ENCODE measurements around the gene CD36.

The CD36 gene

GRCh38 chr7:80624763-80625162, 13.7 kb upstream of the CD36 start:
- DNase-seq (ENCODE audit: low spot score): no peak

- no peak for DNase-seq (ENCODE audit: low spot score)
Observed at GRCh38 chr7:80629023-80629422, 9.4 kb upstream of the CD36 start.

DNA sequence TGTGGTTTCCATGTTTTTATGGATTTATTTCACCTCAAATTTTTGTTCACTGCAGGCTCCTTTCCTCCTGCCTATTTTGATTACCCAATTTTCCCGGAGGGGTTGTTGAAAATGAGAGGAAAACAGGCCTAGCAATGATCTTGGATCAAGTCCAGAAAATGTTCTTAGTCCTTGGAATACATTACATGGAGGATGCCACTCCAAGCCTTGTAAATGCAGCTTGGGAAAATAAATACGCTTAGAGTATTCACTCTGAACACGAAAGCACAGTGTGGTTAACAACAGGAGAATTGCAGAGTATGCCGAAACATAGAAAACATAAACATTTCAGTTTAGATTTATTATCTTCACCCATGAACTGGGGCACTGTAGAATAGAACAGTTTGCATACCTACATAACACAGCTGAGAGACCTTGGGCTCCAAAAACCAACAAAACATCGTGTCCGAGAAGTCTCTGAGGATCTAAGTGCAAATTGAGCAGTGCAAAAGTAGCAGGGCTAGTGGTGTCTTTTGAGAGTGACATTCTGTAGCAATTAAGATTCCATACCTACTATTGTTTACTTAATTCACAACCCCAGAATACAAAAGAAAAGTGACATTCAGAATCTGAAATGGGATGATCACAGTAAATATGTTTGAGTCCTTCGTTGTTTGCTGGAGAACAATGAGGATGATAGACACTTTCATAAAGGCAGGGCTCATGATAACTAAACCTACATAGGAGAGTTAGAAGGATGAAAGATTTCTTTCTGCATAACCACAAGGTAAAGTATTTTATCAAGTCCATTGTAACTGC, 7.6 kb upstream of the CD36 start:
- no peak for DNase-seq (ENCODE audit: low spot score)

- no peak for DNase-seq (ENCODE audit: low spot score)
Observed at GRCh38 chr7:80631421-80631820, 7.0 kb upstream of the CD36 start.

DNA sequence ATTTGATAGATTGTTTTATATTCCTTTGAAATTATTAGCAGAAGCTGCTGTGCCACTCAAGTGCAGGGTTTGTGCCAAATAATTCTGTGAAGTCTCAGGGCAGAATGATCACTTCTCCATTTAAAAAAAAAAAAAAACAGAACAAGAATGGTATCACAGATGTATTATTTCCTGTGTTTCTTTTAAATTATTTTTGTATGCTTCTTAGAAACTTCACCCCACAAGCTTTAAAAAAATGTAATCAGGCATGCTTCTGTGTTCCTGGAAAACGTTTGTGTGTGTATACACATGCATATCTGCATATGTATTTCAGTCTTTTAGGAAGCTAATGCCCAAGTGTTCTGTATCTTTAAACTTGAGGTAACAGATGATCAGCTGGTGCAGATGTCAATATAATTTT, 6.3 kb upstream of the CD36 start:
- DNase-seq (ENCODE audit: low spot score): no peak

GRCh38 chr7:80632819-80633218, 5.6 kb upstream of the CD36 start:
- no peak for DNase-seq (ENCODE audit: low spot score)

DNA sequence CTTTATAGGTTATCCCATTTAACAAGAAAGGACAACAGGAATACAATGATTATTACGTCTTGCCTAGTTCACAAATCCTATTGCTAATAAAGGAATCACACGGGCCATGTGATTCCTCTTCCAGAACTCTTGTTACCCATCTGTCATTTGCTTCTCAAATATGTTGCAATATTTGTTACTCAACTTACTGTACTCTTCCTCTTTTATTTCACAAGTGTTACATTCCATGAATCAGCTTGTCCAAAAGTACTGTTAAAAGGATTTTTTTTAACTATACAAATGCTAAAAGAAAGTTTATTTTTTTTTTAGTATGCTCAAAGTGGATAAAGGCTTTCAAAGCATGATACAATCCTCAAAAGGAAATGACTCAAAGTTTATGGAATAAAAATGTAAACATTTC, 3.9 kb upstream of the CD36 start:
- no peak for DNase-seq (ENCODE audit: low spot score)

DNA sequence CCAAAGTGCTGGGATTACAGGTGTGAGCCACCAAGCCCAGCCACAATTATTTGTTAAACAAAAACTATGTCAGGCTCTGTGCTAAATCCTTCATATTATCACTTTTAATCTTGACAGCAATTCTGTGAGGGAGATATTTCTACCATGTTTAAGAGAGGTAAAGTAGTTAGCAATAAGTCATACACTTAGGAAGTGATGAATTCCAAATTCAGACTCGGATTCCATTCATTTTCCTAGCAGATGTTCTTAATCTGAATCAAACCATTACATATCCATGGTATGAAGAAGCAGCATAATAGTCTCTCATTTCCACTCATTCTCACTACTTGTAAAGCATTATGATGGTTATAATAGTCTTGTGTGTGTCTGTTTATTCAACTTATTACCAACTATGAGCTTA, 2.9 kb upstream of the CD36 start:
- DNase-seq (ENCODE audit: low spot score): no peak

DNA sequence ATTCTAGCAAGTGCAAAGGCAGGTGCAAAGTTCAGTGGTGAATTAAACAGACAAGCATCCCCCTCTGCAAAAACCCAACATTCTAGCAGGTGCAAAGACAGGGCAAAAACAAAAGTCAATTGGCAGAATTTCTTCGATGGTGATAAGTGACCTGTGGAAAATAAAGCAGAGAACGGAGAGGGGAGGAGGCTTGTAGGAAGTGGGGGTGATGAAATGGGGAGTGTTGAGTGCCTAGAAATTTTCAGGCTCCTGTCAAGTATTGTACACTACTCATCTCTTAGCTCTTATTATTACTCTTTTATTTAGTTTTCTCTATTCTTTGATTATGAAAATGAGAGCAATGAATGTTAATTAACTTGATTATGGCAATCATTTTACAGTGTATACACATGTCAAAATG, 2.4 kb upstream of the CD36 start:
- no peak for DNase-seq (ENCODE audit: low spot score)

DNA sequence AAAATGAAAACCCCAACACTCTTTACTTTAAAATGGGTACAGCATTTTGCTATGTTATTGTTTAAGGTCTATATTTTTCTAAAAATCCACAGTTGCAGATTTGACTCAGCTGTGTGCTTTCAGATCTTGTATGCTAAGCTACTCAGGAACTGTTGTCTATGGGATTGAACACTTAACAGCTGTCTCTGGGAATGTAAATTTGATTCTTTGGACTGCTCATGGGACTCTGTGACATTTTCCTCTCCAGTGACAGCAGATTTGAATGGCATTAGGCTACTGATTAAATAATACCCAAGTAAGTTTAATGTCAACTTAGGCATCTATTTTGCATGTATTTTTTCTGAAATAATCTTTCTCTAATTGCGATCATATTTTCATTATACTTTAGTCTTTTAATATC, 1.7 kb upstream of the CD36 start:
- no peak for DNase-seq (ENCODE audit: low spot score)

GRCh38 chr7:80637454-80637853, 988 bp upstream of the CD36 start:
- no peak for DNase-seq (ENCODE audit: low spot score)

DNA sequence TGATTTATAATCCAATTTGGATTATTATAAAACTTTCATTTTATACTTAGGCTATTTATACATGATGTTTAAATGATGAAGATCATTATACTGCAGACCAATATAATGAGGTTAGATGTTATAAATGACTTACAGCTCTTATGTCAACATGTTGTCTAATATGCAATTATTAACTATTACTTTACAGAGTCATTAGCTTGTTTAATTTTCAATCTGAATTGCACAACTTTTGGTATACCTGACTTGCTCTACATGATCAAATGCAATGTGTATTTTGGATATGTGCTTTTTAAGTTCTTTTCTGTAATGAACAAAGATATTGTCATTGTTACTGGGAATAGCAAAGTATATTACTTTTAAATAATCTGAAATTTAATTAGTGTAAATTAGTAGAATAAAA, 569 bp downstream of the CD36 start:
- DNase-seq (ENCODE audit: low spot score): no peak

DNA sequence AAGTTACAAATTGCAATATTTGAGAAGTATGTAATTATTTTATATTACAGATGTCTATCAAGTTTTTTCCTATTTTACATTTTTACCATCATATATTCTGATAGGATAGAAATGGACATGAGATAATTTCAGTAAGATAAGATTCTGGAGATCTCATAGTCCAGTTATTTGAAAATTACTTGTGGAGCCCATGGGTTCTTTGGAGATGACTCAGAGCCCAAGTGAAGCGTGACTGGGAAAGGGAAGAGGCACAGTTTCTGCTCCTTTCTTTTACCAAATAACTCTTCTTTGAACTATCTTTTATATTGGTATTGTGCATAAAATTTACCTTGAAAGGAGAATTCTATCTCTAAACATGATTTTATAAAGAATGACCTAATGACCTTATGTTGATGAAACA, 2.4 kb downstream of the CD36 start:
- peak; percentile 11 for DNase-seq (ENCODE audit: low spot score)

- DNase-seq (ENCODE audit: low spot score): no peak
Observed at GRCh38 chr7:80641548-80641947, 3.1 kb downstream of the CD36 start.

DNA sequence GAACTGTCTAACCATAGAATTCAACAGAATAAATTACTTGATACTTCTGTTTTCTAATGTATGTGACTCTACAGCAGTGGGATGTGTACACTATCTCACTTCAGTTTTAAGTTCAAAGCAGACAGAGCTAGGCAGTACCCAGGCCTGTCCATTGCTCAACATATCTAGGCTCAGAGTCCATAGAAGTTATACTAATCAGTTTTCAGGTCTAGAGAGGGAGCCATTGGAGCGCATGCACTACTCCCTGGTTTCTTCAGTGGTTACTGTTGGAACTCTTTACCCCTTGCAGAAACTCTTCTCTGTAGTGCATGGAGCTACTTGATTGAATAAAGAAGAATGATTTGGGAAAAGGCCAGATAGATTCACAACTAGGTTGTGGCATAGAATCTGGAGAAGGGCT, 4.4 kb downstream of the CD36 start:
- DNase-seq (ENCODE audit: low spot score): no peak

DNA sequence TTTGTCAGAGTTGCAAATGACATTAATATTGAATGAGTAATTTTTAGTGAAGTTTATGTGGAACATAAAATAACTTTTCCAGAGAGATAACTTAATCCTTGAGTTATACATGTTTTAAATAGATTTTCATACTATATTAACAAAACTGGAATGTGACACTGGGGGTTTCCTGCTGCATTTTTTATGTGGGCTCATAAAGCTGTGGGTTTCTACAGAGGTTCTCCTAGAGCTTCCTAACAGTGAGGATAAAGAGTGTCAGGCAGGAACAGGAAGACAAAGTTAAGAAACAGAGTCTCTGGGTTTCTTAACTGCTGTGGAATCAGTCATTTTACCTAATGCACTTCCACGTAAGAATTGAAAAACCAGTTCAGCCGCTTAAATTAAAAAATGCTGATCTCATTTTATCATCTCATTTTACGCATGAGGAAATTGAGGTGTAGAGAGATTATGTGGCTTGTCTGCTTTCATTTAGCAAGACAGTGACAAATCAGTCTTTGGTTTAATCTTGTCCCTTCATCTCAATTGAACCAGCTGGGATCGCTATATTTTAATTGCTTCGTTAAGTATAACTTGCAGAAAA, 5.0 kb downstream of the CD36 start:
- no peak for DNase-seq (ENCODE audit: low spot score)

- DNase-seq (ENCODE audit: low spot score): no peak
Observed at GRCh38 chr7:80644054-80644453, 5.6 kb downstream of the CD36 start.

DNA sequence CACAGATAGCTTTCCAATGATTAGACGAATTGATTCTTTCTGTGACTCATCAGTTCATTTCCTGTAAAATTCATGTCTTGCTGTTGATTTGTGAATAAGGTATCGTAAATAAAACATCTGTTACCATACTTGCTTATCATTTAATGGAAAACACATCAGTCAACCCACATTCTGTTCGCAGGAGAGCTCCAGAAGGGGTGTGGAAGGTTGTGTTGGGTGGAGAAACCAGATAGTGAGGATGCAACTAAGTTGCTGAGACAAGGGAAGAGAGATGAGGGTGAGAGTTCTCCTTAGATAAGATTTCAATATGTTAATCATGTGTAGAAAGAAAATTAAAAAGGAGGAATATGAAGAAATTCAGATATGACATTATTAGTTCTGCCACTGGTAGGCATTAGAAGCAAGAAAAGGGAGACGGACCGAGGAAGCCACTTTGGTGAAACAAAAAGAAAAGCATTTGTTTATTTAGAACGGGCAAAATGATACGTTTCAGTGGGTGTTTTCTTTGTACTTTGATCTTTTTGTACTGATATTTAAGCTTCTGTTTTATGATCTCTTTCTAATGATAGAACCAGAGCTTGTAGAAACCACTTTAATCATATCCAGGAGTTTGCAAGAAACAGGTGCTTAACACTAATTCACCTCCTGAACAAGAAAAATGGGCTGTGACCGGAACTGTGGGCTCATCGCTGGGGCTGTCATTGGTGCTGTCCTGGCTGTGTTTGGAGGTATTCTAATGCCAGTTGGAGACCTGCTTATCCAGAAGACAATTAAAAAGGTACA, 7.8 kb downstream of the CD36 start:
- DNase-seq (ENCODE audit: low spot score): no peak

GRCh38 chr7:80647436-80647835, 9.0 kb downstream of the CD36 start:
- DNase-seq (ENCODE audit: low spot score): no peak

GRCh38 chr7:80648031-80648600, 9.7 kb downstream of the CD36 start:
- DNase-seq (ENCODE audit: low spot score): no peak

- no peak for DNase-seq (ENCODE audit: low spot score)
Observed at GRCh38 chr7:80649011-80649410, 10.6 kb downstream of the CD36 start.

DNA sequence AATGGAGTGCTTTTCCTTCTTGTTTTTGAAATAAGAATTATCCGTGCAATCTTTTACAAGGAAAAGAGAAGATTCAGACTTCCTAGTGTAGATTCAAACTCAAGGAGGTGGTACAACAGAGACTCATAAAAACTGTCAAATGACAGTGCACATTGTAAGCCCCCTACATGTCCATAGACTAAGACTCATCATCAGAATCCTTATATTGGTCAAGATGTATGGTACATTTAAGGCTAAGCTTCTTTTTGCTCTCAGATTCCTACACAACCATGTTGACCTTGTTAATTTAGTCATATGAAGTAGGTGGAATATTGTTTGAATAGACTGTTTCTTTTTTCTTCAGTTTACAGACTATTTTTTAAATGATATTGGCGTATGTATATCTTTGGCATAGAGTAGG, 11.6 kb downstream of the CD36 start:
- DNase-seq (ENCODE audit: low spot score): no peak

GRCh38 chr7:80651471-80651870, 13.0 kb downstream of the CD36 start:
- DNase-seq (ENCODE audit: low spot score): no peak

All from hepatic stellate cell (primary cell).